OCI-LY7 (cell line): ENCODE data around the gene KLHL6.
"Not testable (repeated sequence)": the region's sequence is repeated elsewhere in the genome, so short reads cannot be mapped to it uniquely, and the experiment has no call there.

ENCODE experiments used
- EZH2phosphoT487 ChIP-seq: fragments of 200-600 bp; sonication (generic); IDR thresholded peaks from 2 replicates; pipeline ENCODE4 v1.6.1; 2018; ENCODE audit warnings: low read depth, borderline replicate concordance, mild to moderate bottlenecking, mixed run types, antibody characterized with exemption, low read length, moderate library complexity, mixed read lengths
- TF ChIP-seq, protein P1 (sequence below): fragments of 200-600 bp; sonication (generic); conservative IDR thresholded peaks from 2 replicates; pipeline ENCODE4 v1.5.1; 2014; ENCODE audit warnings: mild to moderate bottlenecking, antibody characterized with exemption, low read length, moderate library complexity, mixed read lengths

DNA sequence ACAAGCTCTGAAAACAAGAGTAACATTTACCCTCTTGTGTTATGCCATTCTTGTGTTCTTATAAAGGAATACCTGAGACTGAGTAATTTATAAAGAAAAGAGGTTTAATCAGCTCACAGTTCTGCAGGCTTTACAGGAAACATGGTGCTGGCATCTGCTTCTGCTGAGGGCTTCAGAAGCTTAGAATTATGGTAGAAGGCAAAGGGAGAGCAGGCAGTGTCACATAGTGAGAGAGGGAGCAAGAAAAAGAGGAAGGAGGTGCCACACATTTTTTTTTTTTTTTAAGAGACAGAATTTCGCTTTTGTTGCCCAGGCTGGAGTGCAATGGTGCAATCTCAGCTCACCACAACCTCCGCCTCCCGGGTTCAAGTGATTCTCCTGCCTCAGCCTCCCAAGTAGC lies 115.0 kb downstream of the KLHL6 start:
- TF ChIP-seq, protein P1, sequence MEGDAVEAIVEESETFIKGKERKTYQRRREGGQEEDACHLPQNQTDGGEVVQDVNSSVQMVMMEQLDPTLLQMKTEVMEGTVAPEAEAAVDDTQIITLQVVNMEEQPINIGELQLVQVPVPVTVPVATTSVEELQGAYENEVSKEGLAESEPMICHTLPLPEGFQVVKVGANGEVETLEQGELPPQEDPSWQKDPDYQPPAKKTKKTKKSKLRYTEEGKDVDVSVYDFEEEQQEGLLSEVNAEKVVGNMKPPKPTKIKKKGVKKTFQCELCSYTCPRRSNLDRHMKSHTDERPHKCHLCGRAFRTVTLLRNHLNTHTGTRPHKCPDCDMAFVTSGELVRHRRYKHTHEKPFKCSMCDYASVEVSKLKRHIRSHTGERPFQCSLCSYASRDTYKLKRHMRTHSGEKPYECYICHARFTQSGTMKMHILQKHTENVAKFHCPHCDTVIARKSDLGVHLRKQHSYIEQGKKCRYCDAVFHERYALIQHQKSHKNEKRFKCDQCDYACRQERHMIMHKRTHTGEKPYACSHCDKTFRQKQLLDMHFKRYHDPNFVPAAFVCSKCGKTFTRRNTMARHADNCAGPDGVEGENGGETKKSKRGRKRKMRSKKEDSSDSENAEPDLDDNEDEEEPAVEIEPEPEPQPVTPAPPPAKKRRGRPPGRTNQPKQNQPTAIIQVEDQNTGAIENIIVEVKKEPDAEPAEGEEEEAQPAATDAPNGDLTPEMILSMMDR, result not testable (repeated sequence)
- TF ChIP-seq EZH2phosphoT487, result not testable (repeated sequence)
